HG03354 (cell line): Measurements from ENCODE around the gene SDCCAG8.

Experiments used
- ATAC-seq: cut with Tn5 transposase; IDR thresholded peaks from one replicate; pipeline ENCODE4 v1.9.1; 2021; ENCODE audit warnings: mild to moderate bottlenecking; ENCODE audit not compliant: unreplicated experiment, poor library complexity, severe bottlenecking

SDCCAG8 gene

GRCh38 chr1:243489681-243490546, 234.1 kb downstream of the SDCCAG8 start:
- ATAC-seq = no peak

- no peak for ATAC-seq
These were observed 235.2 kb downstream of the SDCCAG8 start for GRCh38 chr1:243490748-243491686.

- ATAC-seq = no peak
These were observed 237.6 kb downstream of the SDCCAG8 start for GRCh38 chr1:243493156-243494129.

- no peak for ATAC-seq
These were observed 239.0 kb downstream of the SDCCAG8 start for GRCh38 chr1:243494741-243495431.

GRCh38 chr1:243495442-243496186, 239.8 kb downstream of the SDCCAG8 start:
- no peak for ATAC-seq

GRCh38 chr1:243496187-243496646, 240.4 kb downstream of the SDCCAG8 start:
- ATAC-seq = no peak

GRCh38 chr1:243496806-243497205, 241.0 kb downstream of the SDCCAG8 start:
- ATAC-seq = no peak

GRCh38 chr1:243497939-243498681, 242.3 kb downstream of the SDCCAG8 start:
- no peak for ATAC-seq

GRCh38 chr1:243499248-243499647, 243.4 kb downstream of the SDCCAG8 start:
- no peak for ATAC-seq

- ATAC-seq = no peak
These were observed 243.9 kb downstream of the SDCCAG8 start for GRCh38 chr1:243499711-243500110.

- no peak for ATAC-seq
These were observed 244.7 kb downstream of the SDCCAG8 start for GRCh38 chr1:243500512-243500911.

- ATAC-seq = no peak
These were observed 245.2 kb downstream of the SDCCAG8 start for GRCh38 chr1:243501002-243501401.

- ATAC-seq = no peak
These were observed 247.3 kb downstream of the SDCCAG8 start for GRCh38 chr1:243503155-243503554.

GRCh38 chr1:243505986-243506689, 250.3 kb downstream of the SDCCAG8 start:
- peak; percentile 62 for ATAC-seq

- no peak for ATAC-seq
These were observed 251.3 kb downstream of the SDCCAG8 start for GRCh38 chr1:243507001-243507671.

- peak; percentile 12 for ATAC-seq
These were observed 251.9 kb downstream of the SDCCAG8 start for GRCh38 chr1:243507672-243508302.
